Skeletal muscle tissue (tissue), 4 donors: Measurements from ENCODE around the gene ADGRD1. TPM values are rescaled to one million over a fixed set of nuclear protein-coding genes. Genes with fewer than 3 reads are reported as not detected.
"Not testable (repeated sequence)": the region's sequence is repeated elsewhere in the genome, so short reads cannot be mapped to it uniquely, and the experiment has no call there.

Experiments
- H3K27ac ChIP-seq: one replicate; pipeline ENCODE4 v1.7.0; 2013; ENCODE audit warnings: mild to moderate bottlenecking, low read depth, low read length, inconsistent platforms
- H3K27me3 ChIP-seq, 3 donors: one replicate each; pipeline ENCODE4 v1.7.0; 2013; ENCODE audit warnings: low read length in 3 of 3; ENCODE audit not compliant: control insufficient read depth in 3 of 3, insufficient read depth in 3 of 3
- H3K36me3 ChIP-seq, 3 donors: one replicate each; pipeline ENCODE4 v1.7.0; 2013; ENCODE audit warnings: low read length in 3 of 3; ENCODE audit not compliant: control insufficient read depth in 3 of 3, insufficient read depth in 3 of 3
- H3K4me1 ChIP-seq, 3 donors: one replicate each; pipeline ENCODE4 v1.7.0; 2013; ENCODE audit warnings: low read length in 3 of 3, mild to moderate bottlenecking in 3 of 3; ENCODE audit not compliant: control insufficient read depth in 3 of 3, insufficient read depth in 3 of 3
- H3K4me3 ChIP-seq, 3 donors: one replicate each; pipeline ENCODE4 v1.7.0; 2013; ENCODE audit warnings: low read length in 3 of 3
- H3K9ac ChIP-seq, 3 donors: one replicate each; pipeline ENCODE4 v1.7.0; 2013; ENCODE audit warnings: low read length in 3 of 3, mild to moderate bottlenecking in 3 of 3, moderate library complexity in 2 of 3, low read depth in 1 of 3
- H3K9me3 ChIP-seq, 3 donors: one replicate each; pipeline ENCODE4 v1.7.0; 2013; ENCODE audit warnings: low read length in 3 of 3; ENCODE audit not compliant: control insufficient read depth in 3 of 3
- total RNA-seq: library from RNA; depleted of rRNA; stranded (reverse); fragments of >200 nt; gene quantifications from one replicate; pipeline ENCODE4 v1.2.3, GENCODE V29; 2014
- donor health status: Osteomylitis.

Gene ADGRD1
- total RNA-seq, 1 donor from 2014 or later: 7.8 TPM

GRCh38 chr12:131114271-131114670 lies 160.6 kb downstream of the ADGRD1 start:
- Histone ChIP-seq H3K27ac (no peak overlapping the region), H3K9me3 (no peaks in the 10 kb centered on the region), H3K4me1 (peaks cover 3 to 13% (median 5%) of the 10 kb centered on the region in 3 donors), H3K36me3 (no peaks in the 10 kb centered on the region), H3K27me3 (no peaks in the 10 kb centered on the region), H3K4me3 (no peak overlapping the region), H3K9ac (no peak overlapping the region)

GRCh38 chr12:131114942-131115584 lies 161.4 kb downstream of the ADGRD1 start:
- no peaks in the 10 kb centered on the region for H3K27me3 ChIP-seq
- peaks cover 3 to 13% (median 5%) of the 10 kb centered on the region in 3 donors for H3K4me1 ChIP-seq
- no peak overlapping the region for H3K27ac ChIP-seq
- H3K9me3 ChIP-seq: no peaks in the 10 kb centered on the region
- no peaks in the 10 kb centered on the region for H3K36me3 ChIP-seq
- no peak overlapping the region for H3K4me3 ChIP-seq
- no peak overlapping the region for H3K9ac ChIP-seq

- no peak overlapping the region for H3K27ac ChIP-seq
- no peaks in the 10 kb centered on the region for H3K27me3 ChIP-seq
- H3K4me1 ChIP-seq: peaks cover 3 to 13% (median 5%) of the 10 kb centered on the region in 3 donors
- H3K36me3 ChIP-seq: no peaks in the 10 kb centered on the region
- no peaks in the 10 kb centered on the region for H3K9me3 ChIP-seq
- no peak overlapping the region for H3K9ac ChIP-seq
- H3K4me3 ChIP-seq: no peak overlapping the region
These were observed 162.2 kb downstream of the ADGRD1 start for GRCh38 chr12:131115766-131116467.

GRCh38 chr12:131116468-131117117 lies 162.9 kb downstream of the ADGRD1 start:
- peaks cover 3 to 13% (median 5%) of the 10 kb centered on the region in 3 donors for H3K4me1 ChIP-seq
- no peak overlapping the region for H3K27ac ChIP-seq
- H3K9ac ChIP-seq: no peak overlapping the region
- no peaks in the 10 kb centered on the region for H3K27me3 ChIP-seq
- no peak overlapping the region for H3K4me3 ChIP-seq
- no peaks in the 10 kb centered on the region for H3K9me3 ChIP-seq
- H3K36me3 ChIP-seq: no peaks in the 10 kb centered on the region

GRCh38 chr12:131117438-131118245 lies 163.9 kb downstream of the ADGRD1 start:
- no peaks in the 10 kb centered on the region for H3K36me3 ChIP-seq
- no peak overlapping the region for H3K27ac ChIP-seq
- H3K9ac ChIP-seq: no peak overlapping the region
- H3K9me3 ChIP-seq: no peaks in the 10 kb centered on the region
- no peaks in the 10 kb centered on the region for H3K27me3 ChIP-seq
- peaks cover 3 to 13% (median 5%) of the 10 kb centered on the region in 3 donors for H3K4me1 ChIP-seq
- H3K4me3 ChIP-seq: no peak overlapping the region

GRCh38 chr12:131118371-131118770 lies 164.7 kb downstream of the ADGRD1 start:
- no peaks in the 10 kb centered on the region for H3K9me3 ChIP-seq

GRCh38 chr12:131119345-131119744 lies 165.6 kb downstream of the ADGRD1 start:
- H3K27me3 ChIP-seq, H3K27ac ChIP-seq, H3K36me3 ChIP-seq, H3K9ac ChIP-seq, H3K9me3 ChIP-seq, H3K4me3 ChIP-seq: not testable (repeated sequence)
- H3K4me1 ChIP-seq: peaks cover 3 to 13% (median 5%) of the 10 kb centered on the region in 3 donors

More at GRCh38 chr12:131118371-131118770, 164.7 kb downstream of the ADGRD1 start:
- H3K27me3 ChIP-seq: no peaks in the 10 kb centered on the region
- no peak overlapping the region for H3K9ac ChIP-seq
- no peak overlapping the region for H3K27ac ChIP-seq
- H3K4me1 ChIP-seq: peaks cover 3 to 13% (median 5%) of the 10 kb centered on the region in 3 donors
- no peaks in the 10 kb centered on the region for H3K36me3 ChIP-seq
- H3K4me3 ChIP-seq: no peak overlapping the region

- Histone ChIP-seq H3K4me1 (peaks cover 3 to 13% (median 5%) of the 10 kb centered on the region in 3 donors), H3K27ac (no peak overlapping the region), H3K36me3 (no peaks in the 10 kb centered on the region), H3K4me3 (no peak overlapping the region), H3K9ac (no peak overlapping the region), H3K27me3 (no peaks in the 10 kb centered on the region), H3K9me3 (no peaks in the 10 kb centered on the region)
These were observed 166.2 kb downstream of the ADGRD1 start for GRCh38 chr12:131119936-131120335.

- H3K4me3 ChIP-seq: no peak overlapping the region
- H3K9me3 ChIP-seq: no peaks in the 10 kb centered on the region
- no peaks in the 10 kb centered on the region for H3K36me3 ChIP-seq
- H3K27me3 ChIP-seq: no peaks in the 10 kb centered on the region
- no peak overlapping the region for H3K9ac ChIP-seq
- H3K27ac ChIP-seq: no peak overlapping the region
- H3K4me1 ChIP-seq: peaks cover 3 to 10% (median 5%) of the 10 kb centered on the region in 3 donors
These were observed 167.1 kb downstream of the ADGRD1 start for GRCh38 chr12:131120831-131121271.
